HepG2 (cell line): ENCODE results near the gene PGPEP1. TPM values are rescaled to one million over a fixed set of nuclear protein-coding genes. Genes with fewer than 3 reads are reported as not detected.

Source experiments
- HNRNPH1 ChIP-seq: fragments of 200-400 bp; formaldehyde crosslinking; optimal IDR thresholded peaks from 2 replicates; pipeline ENCODE3; 2017; ENCODE audit warnings: mild to moderate bottlenecking, low read depth, low read length
- KDM1A ChIP-seq: IDR thresholded peaks from 2 replicates; pipeline ENCODE4 v1.6.1; 2016; ENCODE audit warnings: missing compliant biosample characterization
- SRY ChIP-seq: sonication (generic); formaldehyde crosslinking; IDR thresholded peaks from 2 replicates; pipeline ENCODE4 v1.8.0; 2022; ENCODE audit warnings: mild to moderate bottlenecking, missing genetic modification reagents
- ZEB1 ChIP-seq: IDR thresholded peaks from 2 replicates; pipeline ENCODE4 v1.6.1; 2012; ENCODE audit warnings: mild to moderate bottlenecking, low read depth, inconsistent platforms; ENCODE audit not compliant: insufficient replicate concordance
- polyA plus RNA-seq, 8 experiments: library from polyadenylated mRNA; depleted of rRNA in 3 of 8; stranded (reverse) in 7 of 8; unstranded in 1 of 8; fragments of >200 nt; fragmentation: Illumina TruSeq in 4 of 8; extraction: Trizol in 4 of 8; gene quantifications; 2 replicates each; pipeline versions ENCODE4 v1.2.1 to v1.2.3, GENCODE V29; 2011 to 2016; ENCODE audit warnings: low read depth in 4 of 8, missing spikeins in 1 of 8, mixed read lengths in 1 of 8; ENCODE audit not compliant: insufficient read depth in 1 of 8
- total RNA-seq, 5 experiments: library from RNA; depleted of rRNA; stranded (reverse); fragments of >200 nt; fragmentation: Illumina TruSeq; extraction: Trizol; gene quantifications; 2 replicates each; pipeline ENCODE4 v1.2.3, GENCODE V29; 2016; ENCODE audit warnings: low read depth in 1 of 5
- TF ChIP-seq, protein P1 (sequence below): sonication (generic); formaldehyde crosslinking; IDR thresholded peaks from 2 replicates; pipeline ENCODE4 v1.5.0; 2020; ENCODE audit warnings: mild to moderate bottlenecking, missing genetic modification reagents
- TF ChIP-seq, protein P2 (sequence below): sonication (generic); formaldehyde crosslinking; IDR thresholded peaks from 2 replicates; pipeline ENCODE4 v1.5.1; 2020; ENCODE audit warnings: mild to moderate bottlenecking, missing genetic modification reagents, borderline replicate concordance
- TF ChIP-seq, protein P3 (sequence below), 2 experiments: IDR thresholded peaks; 2 replicates each; pipeline ENCODE4 v1.6.1; 2011 to 2012; ENCODE audit warnings: low read length in 2 of 2, borderline replicate concordance in 1 of 2, low read depth in 1 of 2, mild to moderate bottlenecking in 1 of 2, moderate library complexity in 1 of 2
- TF ChIP-seq, protein P4 (sequence below): sonication (generic); formaldehyde crosslinking; IDR thresholded peaks from 2 replicates; pipeline ENCODE4 v1.9.0; 2021; ENCODE audit warnings: mild to moderate bottlenecking, missing genetic modification reagents

Gene PGPEP1
- total and polyA plus RNA-seq, 2 of the 13 experiments (the other 11 are each of a cell fraction or from before 2014, with no cell fraction given): 53.1 to 56.6 TPM

DNA sequence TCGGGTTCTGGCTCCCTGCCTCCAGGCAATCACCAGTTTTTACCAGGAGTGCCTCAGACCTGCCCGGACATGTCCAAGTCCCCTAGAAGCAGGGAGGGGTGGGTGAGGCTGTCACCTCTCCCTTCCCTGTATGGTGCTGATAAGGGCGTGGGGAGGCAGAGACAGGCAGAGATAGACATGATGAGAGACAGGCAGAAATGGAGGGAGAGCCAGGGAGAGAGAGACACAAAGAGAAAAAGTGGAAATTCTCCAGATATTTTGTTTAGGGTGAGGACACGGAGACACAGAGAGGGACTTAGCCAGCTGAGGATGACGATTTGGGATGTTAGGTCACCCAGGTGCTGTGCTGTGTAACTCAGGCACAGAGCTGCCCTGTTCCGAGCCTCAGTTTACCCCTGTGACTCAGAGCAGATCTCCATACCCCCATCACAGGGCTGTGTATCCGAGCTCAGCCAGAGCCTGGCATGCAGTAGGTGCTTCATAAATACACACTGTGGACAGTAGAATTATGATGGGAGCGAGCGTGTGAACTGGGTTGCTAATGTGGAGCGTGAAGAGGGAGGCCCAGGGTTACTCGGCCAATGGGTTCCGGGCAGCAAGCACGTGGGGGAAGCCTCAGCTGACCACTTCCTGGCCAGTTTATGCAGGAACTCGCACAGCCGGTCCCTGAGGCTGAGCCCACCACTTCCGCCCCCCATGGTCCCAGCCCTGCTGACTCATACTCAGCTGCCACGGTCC lies 33.7 kb downstream of the PGPEP1 start (continued):
- TF ChIP-seq, protein P1, sequence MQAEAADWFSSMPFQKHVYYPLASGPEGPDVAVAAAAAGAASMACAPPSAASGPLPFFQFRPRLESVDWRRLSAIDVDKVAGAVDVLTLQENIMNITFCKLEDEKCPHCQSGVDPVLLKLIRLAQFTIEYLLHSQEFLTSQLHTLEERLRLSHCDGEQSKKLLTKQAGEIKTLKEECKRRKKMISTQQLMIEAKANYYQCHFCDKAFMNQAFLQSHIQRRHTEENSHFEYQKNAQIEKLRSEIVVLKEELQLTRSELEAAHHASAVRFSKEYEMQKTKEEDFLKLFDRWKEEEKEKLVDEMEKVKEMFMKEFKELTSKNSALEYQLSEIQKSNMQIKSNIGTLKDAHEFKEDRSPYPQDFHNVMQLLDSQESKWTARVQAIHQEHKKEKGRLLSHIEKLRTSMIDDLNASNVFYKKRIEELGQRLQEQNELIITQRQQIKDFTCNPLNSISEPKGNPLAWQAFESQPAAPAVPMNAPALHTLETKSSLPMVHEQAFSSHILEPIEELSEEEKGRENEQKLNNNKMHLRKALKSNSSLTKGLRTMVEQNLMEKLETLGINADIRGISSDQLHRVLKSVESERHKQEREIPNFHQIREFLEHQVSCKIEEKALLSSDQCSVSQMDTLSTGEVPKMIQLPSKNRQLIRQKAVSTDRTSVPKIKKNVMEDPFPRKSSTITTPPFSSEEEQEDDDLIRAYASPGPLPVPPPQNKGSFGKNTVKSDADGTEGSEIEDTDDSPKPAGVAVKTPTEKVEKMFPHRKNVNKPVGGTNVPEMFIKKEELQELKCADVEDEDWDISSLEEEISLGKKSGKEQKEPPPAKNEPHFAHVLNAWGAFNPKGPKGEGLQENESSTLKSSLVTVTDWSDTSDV: no peak
- TF ChIP-seq HNRNPH1 (no peak), KDM1A (CRISPR knock-in tag) (no peak), ZEB1 (no peak), SRY (CRISPR knock-in tag) (0 out of 2 replicates have a peak, but pooled peaks have one; percentile 37)
- TF ChIP-seq, protein P2, sequence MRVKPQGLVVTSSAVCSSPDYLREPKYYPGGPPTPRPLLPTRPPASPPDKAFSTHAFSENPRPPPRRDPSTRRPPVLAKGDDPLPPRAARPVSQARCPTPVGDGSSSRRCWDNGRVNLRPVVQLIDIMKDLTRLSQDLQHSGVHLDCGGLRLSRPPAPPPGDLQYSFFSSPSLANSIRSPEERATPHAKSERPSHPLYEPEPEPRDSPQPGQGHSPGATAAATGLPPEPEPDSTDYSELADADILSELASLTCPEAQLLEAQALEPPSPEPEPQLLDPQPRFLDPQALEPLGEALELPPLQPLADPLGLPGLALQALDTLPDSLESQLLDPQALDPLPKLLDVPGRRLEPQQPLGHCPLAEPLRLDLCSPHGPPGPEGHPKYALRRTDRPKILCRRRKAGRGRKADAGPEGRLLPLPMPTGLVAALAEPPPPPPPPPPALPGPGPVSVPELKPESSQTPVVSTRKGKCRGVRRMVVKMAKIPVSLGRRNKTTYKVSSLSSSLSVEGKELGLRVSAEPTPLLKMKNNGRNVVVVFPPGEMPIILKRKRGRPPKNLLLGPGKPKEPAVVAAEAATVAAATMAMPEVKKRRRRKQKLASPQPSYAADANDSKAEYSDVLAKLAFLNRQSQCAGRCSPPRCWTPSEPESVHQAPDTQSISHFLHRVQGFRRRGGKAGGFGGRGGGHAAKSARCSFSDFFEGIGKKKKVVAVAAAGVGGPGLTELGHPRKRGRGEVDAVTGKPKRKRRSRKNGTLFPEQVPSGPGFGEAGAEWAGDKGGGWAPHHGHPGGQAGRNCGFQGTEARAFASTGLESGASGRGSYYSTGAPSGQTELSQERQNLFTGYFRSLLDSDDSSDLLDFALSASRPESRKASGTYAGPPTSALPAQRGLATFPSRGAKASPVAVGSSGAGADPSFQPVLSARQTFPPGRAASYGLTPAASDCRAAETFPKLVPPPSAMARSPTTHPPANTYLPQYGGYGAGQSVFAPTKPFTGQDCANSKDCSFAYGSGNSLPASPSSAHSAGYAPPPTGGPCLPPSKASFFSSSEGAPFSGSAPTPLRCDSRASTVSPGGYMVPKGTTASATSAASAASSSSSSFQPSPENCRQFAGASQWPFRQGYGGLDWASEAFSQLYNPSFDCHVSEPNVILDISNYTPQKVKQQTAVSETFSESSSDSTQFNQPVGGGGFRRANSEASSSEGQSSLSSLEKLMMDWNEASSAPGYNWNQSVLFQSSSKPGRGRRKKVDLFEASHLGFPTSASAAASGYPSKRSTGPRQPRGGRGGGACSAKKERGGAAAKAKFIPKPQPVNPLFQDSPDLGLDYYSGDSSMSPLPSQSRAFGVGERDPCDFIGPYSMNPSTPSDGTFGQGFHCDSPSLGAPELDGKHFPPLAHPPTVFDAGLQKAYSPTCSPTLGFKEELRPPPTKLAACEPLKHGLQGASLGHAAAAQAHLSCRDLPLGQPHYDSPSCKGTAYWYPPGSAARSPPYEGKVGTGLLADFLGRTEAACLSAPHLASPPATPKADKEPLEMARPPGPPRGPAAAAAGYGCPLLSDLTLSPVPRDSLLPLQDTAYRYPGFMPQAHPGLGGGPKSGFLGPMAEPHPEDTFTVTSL (CRISPR knock-in tag): peak; percentile 43; the same call in 1 of the 2 replicates
- TF ChIP-seq, protein P3, sequence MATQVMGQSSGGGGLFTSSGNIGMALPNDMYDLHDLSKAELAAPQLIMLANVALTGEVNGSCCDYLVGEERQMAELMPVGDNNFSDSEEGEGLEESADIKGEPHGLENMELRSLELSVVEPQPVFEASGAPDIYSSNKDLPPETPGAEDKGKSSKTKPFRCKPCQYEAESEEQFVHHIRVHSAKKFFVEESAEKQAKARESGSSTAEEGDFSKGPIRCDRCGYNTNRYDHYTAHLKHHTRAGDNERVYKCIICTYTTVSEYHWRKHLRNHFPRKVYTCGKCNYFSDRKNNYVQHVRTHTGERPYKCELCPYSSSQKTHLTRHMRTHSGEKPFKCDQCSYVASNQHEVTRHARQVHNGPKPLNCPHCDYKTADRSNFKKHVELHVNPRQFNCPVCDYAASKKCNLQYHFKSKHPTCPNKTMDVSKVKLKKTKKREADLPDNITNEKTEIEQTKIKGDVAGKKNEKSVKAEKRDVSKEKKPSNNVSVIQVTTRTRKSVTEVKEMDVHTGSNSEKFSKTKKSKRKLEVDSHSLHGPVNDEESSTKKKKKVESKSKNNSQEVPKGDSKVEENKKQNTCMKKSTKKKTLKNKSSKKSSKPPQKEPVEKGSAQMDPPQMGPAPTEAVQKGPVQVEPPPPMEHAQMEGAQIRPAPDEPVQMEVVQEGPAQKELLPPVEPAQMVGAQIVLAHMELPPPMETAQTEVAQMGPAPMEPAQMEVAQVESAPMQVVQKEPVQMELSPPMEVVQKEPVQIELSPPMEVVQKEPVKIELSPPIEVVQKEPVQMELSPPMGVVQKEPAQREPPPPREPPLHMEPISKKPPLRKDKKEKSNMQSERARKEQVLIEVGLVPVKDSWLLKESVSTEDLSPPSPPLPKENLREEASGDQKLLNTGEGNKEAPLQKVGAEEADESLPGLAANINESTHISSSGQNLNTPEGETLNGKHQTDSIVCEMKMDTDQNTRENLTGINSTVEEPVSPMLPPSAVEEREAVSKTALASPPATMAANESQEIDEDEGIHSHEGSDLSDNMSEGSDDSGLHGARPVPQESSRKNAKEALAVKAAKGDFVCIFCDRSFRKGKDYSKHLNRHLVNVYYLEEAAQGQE (IDR thresholded peaks at IDR 0.05; ENCODE audit: borderline replicate concordance in 1 of 2, low read depth in 1 of 2, low read length in 2 of 2): no peak
- TF ChIP-seq, protein P4, sequence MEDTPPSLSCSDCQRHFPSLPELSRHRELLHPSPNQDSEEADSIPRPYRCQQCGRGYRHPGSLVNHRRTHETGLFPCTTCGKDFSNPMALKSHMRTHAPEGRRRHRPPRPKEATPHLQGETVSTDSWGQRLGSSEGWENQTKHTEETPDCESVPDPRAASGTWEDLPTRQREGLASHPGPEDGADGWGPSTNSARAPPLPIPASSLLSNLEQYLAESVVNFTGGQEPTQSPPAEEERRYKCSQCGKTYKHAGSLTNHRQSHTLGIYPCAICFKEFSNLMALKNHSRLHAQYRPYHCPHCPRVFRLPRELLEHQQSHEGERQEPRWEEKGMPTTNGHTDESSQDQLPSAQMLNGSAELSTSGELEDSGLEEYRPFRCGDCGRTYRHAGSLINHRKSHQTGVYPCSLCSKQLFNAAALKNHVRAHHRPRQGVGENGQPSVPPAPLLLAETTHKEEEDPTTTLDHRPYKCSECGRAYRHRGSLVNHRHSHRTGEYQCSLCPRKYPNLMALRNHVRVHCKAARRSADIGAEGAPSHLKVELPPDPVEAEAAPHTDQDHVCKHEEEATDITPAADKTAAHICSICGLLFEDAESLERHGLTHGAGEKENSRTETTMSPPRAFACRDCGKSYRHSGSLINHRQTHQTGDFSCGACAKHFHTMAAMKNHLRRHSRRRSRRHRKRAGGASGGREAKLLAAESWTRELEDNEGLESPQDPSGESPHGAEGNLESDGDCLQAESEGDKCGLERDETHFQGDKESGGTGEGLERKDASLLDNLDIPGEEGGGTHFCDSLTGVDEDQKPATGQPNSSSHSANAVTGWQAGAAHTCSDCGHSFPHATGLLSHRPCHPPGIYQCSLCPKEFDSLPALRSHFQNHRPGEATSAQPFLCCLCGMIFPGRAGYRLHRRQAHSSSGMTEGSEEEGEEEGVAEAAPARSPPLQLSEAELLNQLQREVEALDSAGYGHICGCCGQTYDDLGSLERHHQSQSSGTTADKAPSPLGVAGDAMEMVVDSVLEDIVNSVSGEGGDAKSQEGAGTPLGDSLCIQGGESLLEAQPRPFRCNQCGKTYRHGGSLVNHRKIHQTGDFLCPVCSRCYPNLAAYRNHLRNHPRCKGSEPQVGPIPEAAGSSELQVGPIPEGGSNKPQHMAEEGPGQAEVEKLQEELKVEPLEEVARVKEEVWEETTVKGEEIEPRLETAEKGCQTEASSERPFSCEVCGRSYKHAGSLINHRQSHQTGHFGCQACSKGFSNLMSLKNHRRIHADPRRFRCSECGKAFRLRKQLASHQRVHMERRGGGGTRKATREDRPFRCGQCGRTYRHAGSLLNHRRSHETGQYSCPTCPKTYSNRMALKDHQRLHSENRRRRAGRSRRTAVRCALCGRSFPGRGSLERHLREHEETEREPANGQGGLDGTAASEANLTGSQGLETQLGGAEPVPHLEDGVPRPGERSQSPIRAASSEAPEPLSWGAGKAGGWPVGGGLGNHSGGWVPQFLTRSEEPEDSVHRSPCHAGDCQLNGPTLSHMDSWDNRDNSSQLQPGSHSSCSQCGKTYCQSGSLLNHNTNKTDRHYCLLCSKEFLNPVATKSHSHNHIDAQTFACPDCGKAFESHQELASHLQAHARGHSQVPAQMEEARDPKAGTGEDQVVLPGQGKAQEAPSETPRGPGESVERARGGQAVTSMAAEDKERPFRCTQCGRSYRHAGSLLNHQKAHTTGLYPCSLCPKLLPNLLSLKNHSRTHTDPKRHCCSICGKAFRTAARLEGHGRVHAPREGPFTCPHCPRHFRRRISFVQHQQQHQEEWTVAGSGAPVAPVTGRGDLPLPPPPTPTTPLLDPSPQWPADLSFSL (CRISPR knock-in tag): no peak
